Measurements from ENCODE around the gene LDLRAD1.

LDLRAD1 gene

GRCh38 chr1:53964109-53964508 is 53.9 kb downstream of the LDLRAD1 start:
- TF ChIP-seq POLR2A (IDR thresholded peaks at IDR 0.05; ENCODE audit: low read depth, low read length), result no peak
- FAIRE-seq (no peak), DNase-seq (ENCODE audit: insufficient read length, low spot score) (no peak)

GRCh38 chr1:53963460-53963859 is 54.5 kb downstream of the LDLRAD1 start:
- no peak for TF ChIP-seq POLR2A (IDR thresholded peaks at IDR 0.05; ENCODE audit: low read depth, low read length)
- no peak for FAIRE-seq
- DNase-seq (ENCODE audit: insufficient read length, low spot score), result no peak

- TF ChIP-seq POLR2A (IDR thresholded peaks at IDR 0.05; ENCODE audit: low read depth, low read length), result no peak
- DNase-seq (ENCODE audit: insufficient read length, low spot score), result no peak
- no peak for FAIRE-seq
Observed at GRCh38 chr1:53962395-53962794, 55.6 kb downstream of the LDLRAD1 start.

- no peak for FAIRE-seq
- DNase-seq (ENCODE audit: insufficient read length, low spot score), result no peak
- no peak for TF ChIP-seq POLR2A (IDR thresholded peaks at IDR 0.05; ENCODE audit: low read depth, low read length)
Observed at GRCh38 chr1:53959664-53960250, 58.2 kb downstream of the LDLRAD1 start.

All from H54 (cell line).